ENCODE data around the gene MFAP3L. TPM values are rescaled to one million over a fixed set of nuclear protein-coding genes. Genes with fewer than 3 reads are reported as not detected.

The MFAP3L gene
- total RNA-seq, 1 experiment from 2014 or later, result not detected

DNA sequence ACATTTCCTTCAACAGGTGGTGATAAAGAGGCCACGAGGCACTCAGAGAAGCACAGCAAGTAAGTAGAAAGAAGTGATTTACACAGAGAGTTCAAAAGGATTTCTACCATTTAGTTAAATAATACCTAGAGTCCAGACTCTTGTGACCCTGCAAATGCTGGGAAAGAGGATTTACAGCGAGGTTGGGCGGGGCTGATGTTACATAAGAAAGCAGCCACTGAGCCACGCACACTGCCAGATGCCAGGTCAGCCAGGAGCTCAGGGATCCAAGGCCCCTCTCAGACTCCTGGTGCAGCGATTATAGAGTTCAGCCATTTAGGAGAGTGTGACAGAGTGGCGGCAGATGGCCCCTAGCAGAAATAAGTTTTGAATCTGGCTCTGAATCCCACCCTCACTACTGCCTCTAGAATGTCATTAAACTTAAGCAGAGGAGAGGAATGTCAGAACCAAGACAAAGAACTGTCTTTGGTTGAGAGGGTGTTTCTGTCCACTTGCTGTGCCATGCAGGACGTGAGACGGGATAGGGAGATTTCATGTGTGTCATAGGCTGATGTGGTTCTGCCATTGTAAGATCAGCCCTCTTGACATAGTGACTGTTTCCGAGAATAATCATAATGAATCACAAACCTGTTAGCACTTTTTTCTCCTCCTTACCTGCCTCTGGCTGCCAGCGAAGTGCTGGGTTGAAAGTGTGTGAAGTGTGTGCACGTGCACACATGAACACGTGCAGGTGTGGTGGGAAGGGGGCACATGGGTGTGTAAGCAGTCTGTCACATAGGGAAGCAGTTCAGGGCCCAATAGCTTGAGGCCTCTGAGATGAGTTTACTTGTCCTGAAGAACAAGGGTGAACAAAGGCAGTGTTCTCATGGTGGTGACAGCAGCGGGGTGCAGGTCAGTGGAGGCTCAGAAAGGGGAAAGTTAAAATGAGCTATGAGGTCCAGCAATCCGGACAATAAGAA, 50.1 kb downstream of the MFAP3L start:
- no peaks in the 10 kb centered on the region for H4K20me1 ChIP-seq (ENCODE audit: insufficient read depth, low read depth, low read length)
- H3K36me3 ChIP-seq (ENCODE audit: insufficient read depth, low read length), result no peaks in the 10 kb centered on the region
- H3K4me2 ChIP-seq (ENCODE audit: low read depth, low read length, poor library complexity, severe bottlenecking), result no peak overlapping the region
- no peak for DNase-seq
- H2AFZ ChIP-seq (ENCODE audit: low read length), result no peak overlapping the region
- no peak overlapping the region for H3K9ac ChIP-seq (ENCODE audit: low read length)
- H3K4me1 ChIP-seq (ENCODE audit: low read length), result no peaks in the 10 kb centered on the region
- H3K4me3 ChIP-seq (ENCODE audit: low read length), result no peak overlapping the region
- no peaks in the 10 kb centered on the region for H3K9me2 ChIP-seq (replicated peaks; ENCODE audit: insufficient read depth, low read length)
- no peaks in the 10 kb centered on the region for H3K9me3 ChIP-seq (ENCODE audit: low read length)
- H3K27me3 ChIP-seq (ENCODE audit: low read length), result no peaks in the 10 kb centered on the region
- no peak overlapping the region for H3K27ac ChIP-seq (ENCODE audit: low read length)
- no peaks in the 10 kb centered on the region for H3K79me2 ChIP-seq (ENCODE audit: low read length)

DNA sequence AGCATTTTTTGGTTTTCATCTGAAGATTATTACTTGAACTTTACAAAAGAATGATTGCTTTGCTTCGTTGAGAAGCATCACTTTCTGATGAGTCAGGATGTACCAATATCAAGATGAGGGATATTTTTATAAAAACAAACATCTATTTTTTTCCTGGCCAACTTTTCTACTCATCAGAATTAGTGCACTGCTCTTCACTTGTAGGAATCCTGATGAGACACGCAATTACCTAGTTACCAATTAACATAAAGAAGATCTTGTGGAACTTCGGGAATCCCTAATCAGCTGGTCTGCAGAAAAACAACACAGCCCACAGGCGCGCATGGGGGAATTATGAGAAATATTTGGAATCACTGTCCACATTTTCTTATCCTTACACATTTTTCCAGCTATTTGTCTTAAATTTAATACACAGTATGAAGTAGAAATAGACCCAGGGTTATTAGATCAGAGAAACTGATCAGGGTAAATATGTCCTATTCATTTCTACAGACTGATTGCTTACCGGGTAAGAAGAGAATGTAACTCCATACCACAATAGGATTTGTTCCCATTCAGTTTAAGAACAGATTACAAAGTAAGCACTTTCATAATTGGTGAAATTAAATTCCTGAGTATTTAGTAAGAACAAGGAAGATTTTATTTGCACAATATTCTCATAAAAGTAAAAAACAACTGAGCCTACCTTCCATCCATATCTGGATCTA, 50.9 kb downstream of the MFAP3L start:
- DNase-seq, result no peak
- Histone ChIP-seq H3K9ac (ENCODE audit: low read length) (no peak overlapping the region), H3K4me3 (ENCODE audit: low read length) (no peak overlapping the region), H3K4me2 (ENCODE audit: low read depth, low read length, poor library complexity, severe bottlenecking) (no peak overlapping the region), H3K36me3 (ENCODE audit: insufficient read depth, low read length) (no peaks in the 10 kb centered on the region), H3K9me2 (replicated peaks; ENCODE audit: insufficient read depth, low read length) (no peaks in the 10 kb centered on the region), H3K27ac (ENCODE audit: low read length) (no peak overlapping the region), H2AFZ (ENCODE audit: low read length) (no peak overlapping the region), H3K79me2 (ENCODE audit: low read length) (no peaks in the 10 kb centered on the region), H3K4me1 (ENCODE audit: low read length) (no peaks in the 10 kb centered on the region), H3K9me3 (ENCODE audit: low read length) (no peaks in the 10 kb centered on the region), H3K27me3 (ENCODE audit: low read length) (no peaks in the 10 kb centered on the region), H4K20me1 (ENCODE audit: insufficient read depth, low read depth, low read length) (no peaks in the 10 kb centered on the region)

DNA sequence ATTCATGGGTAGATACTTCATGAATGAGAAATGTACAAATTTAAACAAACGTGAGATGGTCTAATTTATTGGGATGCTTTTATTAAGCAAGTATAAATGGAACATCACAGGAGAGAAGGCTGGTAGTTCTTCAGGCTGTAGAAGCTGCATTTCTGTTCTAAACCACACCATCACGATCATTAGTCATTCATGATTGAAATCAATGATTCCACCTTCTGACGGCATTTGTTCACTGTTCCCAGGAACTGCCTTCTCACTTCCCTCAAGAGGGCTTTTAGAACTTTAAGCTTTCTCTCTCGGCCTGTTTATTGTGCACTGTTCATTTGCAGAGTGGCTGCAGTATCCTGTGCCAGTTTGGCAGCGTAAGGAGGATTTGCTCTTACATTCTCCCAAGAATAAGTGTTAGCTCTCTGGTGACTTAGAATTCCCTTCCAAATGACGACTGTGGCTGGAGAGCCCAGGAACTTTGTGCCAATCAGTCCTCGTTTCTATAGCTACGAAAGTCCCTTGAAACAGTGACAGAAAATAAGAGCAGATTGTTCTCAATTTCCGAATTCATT, 54.7 kb downstream of the MFAP3L start:
- Histone ChIP-seq H3K4me2 (ENCODE audit: low read depth, low read length, poor library complexity, severe bottlenecking) (no peak overlapping the region), H3K4me1 (ENCODE audit: low read length) (no peaks in the 10 kb centered on the region), H4K20me1 (ENCODE audit: insufficient read depth, low read depth, low read length) (no peaks in the 10 kb centered on the region), H3K79me2 (ENCODE audit: low read length) (no peaks in the 10 kb centered on the region), H3K9ac (ENCODE audit: low read length) (no peak overlapping the region), H3K9me2 (replicated peaks; ENCODE audit: insufficient read depth, low read length) (no peaks in the 10 kb centered on the region), H3K27ac (ENCODE audit: low read length) (no peak overlapping the region), H3K27me3 (ENCODE audit: low read length) (no peaks in the 10 kb centered on the region), H3K4me3 (ENCODE audit: low read length) (no peak overlapping the region), H3K9me3 (ENCODE audit: low read length) (no peaks in the 10 kb centered on the region), H3K36me3 (ENCODE audit: insufficient read depth, low read length) (no peaks in the 10 kb centered on the region), H2AFZ (ENCODE audit: low read length) (no peak overlapping the region)
- DNase-seq, result no peak

- Histone ChIP-seq H3K9me3 (ENCODE audit: low read length) (no peaks in the 10 kb centered on the region), H3K4me3 (ENCODE audit: low read length) (no peak overlapping the region), H3K9ac (ENCODE audit: low read length) (no peak overlapping the region), H4K20me1 (ENCODE audit: insufficient read depth, low read depth, low read length) (no peaks in the 10 kb centered on the region), H3K36me3 (ENCODE audit: insufficient read depth, low read length) (no peaks in the 10 kb centered on the region), H2AFZ (ENCODE audit: low read length) (no peak overlapping the region), H3K4me1 (ENCODE audit: low read length) (no peaks in the 10 kb centered on the region), H3K4me2 (ENCODE audit: low read depth, low read length, poor library complexity, severe bottlenecking) (no peak overlapping the region), H3K27ac (ENCODE audit: low read length) (no peak overlapping the region), H3K27me3 (ENCODE audit: low read length) (no peaks in the 10 kb centered on the region), H3K79me2 (ENCODE audit: low read length) (no peaks in the 10 kb centered on the region), H3K9me2 (replicated peaks; ENCODE audit: insufficient read depth, low read length) (no peaks in the 10 kb centered on the region)
- DNase-seq, result no peak
These were observed 57.2 kb downstream of the MFAP3L start for GRCh38 chr4:169968999-169969398.

DNA sequence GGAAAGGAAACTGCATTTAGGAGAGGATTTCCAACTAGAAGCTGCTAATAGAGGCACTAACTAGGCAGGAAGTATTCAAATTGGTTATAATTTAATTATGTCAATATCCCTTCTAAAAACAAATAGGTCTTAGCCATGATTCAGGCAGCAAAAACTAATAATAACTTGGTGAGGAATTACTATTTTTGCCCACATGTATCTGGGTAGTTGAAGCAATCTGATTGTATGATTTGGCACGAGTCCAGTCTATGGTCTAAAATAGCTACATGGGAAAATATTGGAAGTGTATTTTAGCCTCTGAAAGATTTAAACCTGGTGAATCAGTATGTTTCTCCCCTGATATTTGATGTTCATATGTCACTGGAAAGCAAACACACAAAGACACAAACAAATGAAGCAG, 62.2 kb downstream of the MFAP3L start:
- H3K27me3 ChIP-seq (ENCODE audit: low read length), result no peaks in the 10 kb centered on the region
- no peaks in the 10 kb centered on the region for H3K4me1 ChIP-seq (ENCODE audit: low read length)
- H3K36me3 ChIP-seq (ENCODE audit: insufficient read depth, low read length), result no peaks in the 10 kb centered on the region
- H3K27ac ChIP-seq (ENCODE audit: low read length), result no peak overlapping the region
- H2AFZ ChIP-seq (ENCODE audit: low read length), result no peak overlapping the region
- H3K4me3 ChIP-seq (ENCODE audit: low read length), result no peak overlapping the region
- H3K9ac ChIP-seq (ENCODE audit: low read length), result no peak overlapping the region
- no peaks in the 10 kb centered on the region for H3K9me2 ChIP-seq (replicated peaks; ENCODE audit: insufficient read depth, low read length)
- no peaks in the 10 kb centered on the region for H3K79me2 ChIP-seq (ENCODE audit: low read length)
- no peak for DNase-seq
- no peaks in the 10 kb centered on the region for H4K20me1 ChIP-seq (ENCODE audit: insufficient read depth, low read depth, low read length)
- H3K9me3 ChIP-seq (ENCODE audit: low read length), result no peaks in the 10 kb centered on the region
- no peak overlapping the region for H3K4me2 ChIP-seq (ENCODE audit: low read depth, low read length, poor library complexity, severe bottlenecking)

GRCh38 chr4:169959254-169959653, 66.9 kb downstream of the MFAP3L start:
- no peak for DNase-seq
- Histone ChIP-seq H3K4me2 (ENCODE audit: low read depth, low read length, poor library complexity, severe bottlenecking) (no peak overlapping the region), H3K9ac (ENCODE audit: low read length) (no peak overlapping the region), H4K20me1 (ENCODE audit: insufficient read depth, low read depth, low read length) (no peaks in the 10 kb centered on the region), H3K4me3 (ENCODE audit: low read length) (no peak overlapping the region), H3K79me2 (ENCODE audit: low read length) (no peaks in the 10 kb centered on the region), H3K9me3 (ENCODE audit: low read length) (no peaks in the 10 kb centered on the region), H2AFZ (ENCODE audit: low read length) (no peak overlapping the region), H3K27ac (ENCODE audit: low read length) (no peak overlapping the region), H3K9me2 (replicated peaks; ENCODE audit: insufficient read depth, low read length) (no peaks in the 10 kb centered on the region), H3K36me3 (ENCODE audit: insufficient read depth, low read length) (no peaks in the 10 kb centered on the region), H3K27me3 (ENCODE audit: low read length) (no peaks in the 10 kb centered on the region), H3K4me1 (ENCODE audit: low read length) (no peaks in the 10 kb centered on the region)

DNA sequence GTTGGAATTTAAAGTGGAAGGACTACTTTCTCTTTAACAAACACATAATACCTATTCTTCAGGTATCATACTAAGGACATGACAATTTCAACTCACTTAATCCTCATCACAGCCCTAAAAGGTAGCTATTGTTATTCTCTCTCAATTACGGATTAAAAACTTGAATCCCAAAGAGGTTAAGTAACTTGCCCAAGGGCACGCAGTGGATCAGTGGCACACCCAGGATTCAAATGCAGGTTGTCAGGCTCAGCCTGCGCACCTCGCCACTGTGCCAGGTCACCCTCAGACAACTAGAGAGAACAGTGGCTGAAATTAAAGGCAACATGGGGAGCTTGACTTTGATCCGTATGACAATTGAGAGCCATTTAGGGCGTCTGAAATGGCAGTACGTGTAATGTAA, 67.6 kb downstream of the MFAP3L start:
- no peaks in the 10 kb centered on the region for H4K20me1 ChIP-seq (ENCODE audit: insufficient read depth, low read depth, low read length)

DNA sequence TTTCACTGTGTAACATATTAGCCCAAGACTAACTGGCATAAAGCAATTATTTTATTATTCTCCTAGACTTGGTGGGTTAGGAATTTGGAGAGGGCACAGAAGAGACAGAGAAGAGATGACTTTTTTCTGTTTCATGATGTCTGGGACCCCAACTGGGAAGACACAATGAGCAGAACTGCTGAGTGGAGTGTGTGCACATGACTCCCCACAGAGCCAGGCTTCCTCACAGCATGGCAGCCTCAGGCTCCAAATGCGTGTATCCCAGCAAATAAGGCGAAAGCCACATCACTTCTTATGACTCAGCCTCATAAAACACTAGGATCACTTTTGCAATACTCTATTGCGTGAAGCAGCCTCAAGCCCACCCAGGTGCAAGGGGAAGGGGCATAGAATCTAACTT, 68.4 kb downstream of the MFAP3L start:
- Histone ChIP-seq H3K79me2 (ENCODE audit: low read length) (no peaks in the 10 kb centered on the region), H3K4me2 (ENCODE audit: low read depth, low read length, poor library complexity, severe bottlenecking) (no peak overlapping the region), H3K27me3 (ENCODE audit: low read length) (no peaks in the 10 kb centered on the region), H2AFZ (ENCODE audit: low read length) (no peak overlapping the region), H3K27ac (ENCODE audit: low read length) (no peak overlapping the region), H3K4me1 (ENCODE audit: low read length) (peaks cover under 1% of the 10 kb centered on the region; the same call in 1 of the 2 replicates), H3K36me3 (ENCODE audit: insufficient read depth, low read length) (no peaks in the 10 kb centered on the region), H4K20me1 (ENCODE audit: insufficient read depth, low read depth, low read length) (no peaks in the 10 kb centered on the region), H3K9me3 (ENCODE audit: low read length) (no peaks in the 10 kb centered on the region), H3K4me3 (ENCODE audit: low read length) (no peak overlapping the region), H3K9me2 (replicated peaks; ENCODE audit: insufficient read depth, low read length) (no peaks in the 10 kb centered on the region), H3K9ac (ENCODE audit: low read length) (no peak overlapping the region)
- no peak for DNase-seq

More for the DNA sequence above, 67.6 kb downstream of the MFAP3L start:
- no peak overlapping the region for H3K27ac ChIP-seq (ENCODE audit: low read length)
- H3K9me3 ChIP-seq (ENCODE audit: low read length), result no peaks in the 10 kb centered on the region
- no peak for DNase-seq
- H3K9ac ChIP-seq (ENCODE audit: low read length), result no peak overlapping the region
- H3K9me2 ChIP-seq (replicated peaks; ENCODE audit: insufficient read depth, low read length), result no peaks in the 10 kb centered on the region
- no peak overlapping the region for H3K4me3 ChIP-seq (ENCODE audit: low read length)
- no peaks in the 10 kb centered on the region for H3K4me1 ChIP-seq (ENCODE audit: low read length)
- H3K27me3 ChIP-seq (ENCODE audit: low read length), result no peaks in the 10 kb centered on the region
- no peak overlapping the region for H3K4me2 ChIP-seq (ENCODE audit: low read depth, low read length, poor library complexity, severe bottlenecking)
- no peak overlapping the region for H2AFZ ChIP-seq (ENCODE audit: low read length)
- H3K36me3 ChIP-seq (ENCODE audit: insufficient read depth, low read length), result no peaks in the 10 kb centered on the region
- no peaks in the 10 kb centered on the region for H3K79me2 ChIP-seq (ENCODE audit: low read length)

Data from Karpas-422 (cell line).